GM10266 (cell line): Measurements from ENCODE around the gene NADK.
"Not testable (repeated sequence)": the region's sequence is repeated elsewhere in the genome, so short reads cannot be mapped to it uniquely, and the experiment has no call there.

Source experiments
- DNase-seq: peaks from one replicate; pipeline ENCODE4 v3.0.0; 2012; ENCODE audit errors: extremely low spot score
- TF ChIP-seq, protein P1 (sequence below): IDR thresholded peaks from 2 replicates; pipeline ENCODE4 v1.5.1; 2012; ENCODE audit warnings: mild to moderate bottlenecking, low read depth; ENCODE audit not compliant: control insufficient read depth, insufficient read depth; ENCODE audit errors: missing control alignments

Gene NADK

DNA sequence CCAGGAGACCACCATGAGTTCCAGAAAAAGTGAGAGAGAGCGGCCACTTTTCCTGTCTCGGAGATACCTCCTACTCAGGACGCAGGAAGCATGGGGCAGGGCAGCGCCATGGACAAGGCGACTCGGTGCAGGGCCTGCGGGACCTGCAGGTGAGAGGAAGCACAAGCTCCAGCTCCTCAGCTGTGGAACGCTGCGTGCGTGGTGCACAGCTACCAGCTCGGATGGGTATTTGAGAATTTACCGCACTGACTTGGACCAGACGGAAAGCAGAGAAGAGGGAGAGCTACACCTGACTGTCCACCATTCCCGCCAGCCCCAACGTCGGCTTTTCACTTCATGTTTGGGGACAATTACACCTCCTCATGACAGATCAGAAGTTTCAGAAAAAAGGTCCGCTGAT, 45.9 kb downstream of the NADK start:
- DNase-seq, result no peak
- TF ChIP-seq, protein P1, sequence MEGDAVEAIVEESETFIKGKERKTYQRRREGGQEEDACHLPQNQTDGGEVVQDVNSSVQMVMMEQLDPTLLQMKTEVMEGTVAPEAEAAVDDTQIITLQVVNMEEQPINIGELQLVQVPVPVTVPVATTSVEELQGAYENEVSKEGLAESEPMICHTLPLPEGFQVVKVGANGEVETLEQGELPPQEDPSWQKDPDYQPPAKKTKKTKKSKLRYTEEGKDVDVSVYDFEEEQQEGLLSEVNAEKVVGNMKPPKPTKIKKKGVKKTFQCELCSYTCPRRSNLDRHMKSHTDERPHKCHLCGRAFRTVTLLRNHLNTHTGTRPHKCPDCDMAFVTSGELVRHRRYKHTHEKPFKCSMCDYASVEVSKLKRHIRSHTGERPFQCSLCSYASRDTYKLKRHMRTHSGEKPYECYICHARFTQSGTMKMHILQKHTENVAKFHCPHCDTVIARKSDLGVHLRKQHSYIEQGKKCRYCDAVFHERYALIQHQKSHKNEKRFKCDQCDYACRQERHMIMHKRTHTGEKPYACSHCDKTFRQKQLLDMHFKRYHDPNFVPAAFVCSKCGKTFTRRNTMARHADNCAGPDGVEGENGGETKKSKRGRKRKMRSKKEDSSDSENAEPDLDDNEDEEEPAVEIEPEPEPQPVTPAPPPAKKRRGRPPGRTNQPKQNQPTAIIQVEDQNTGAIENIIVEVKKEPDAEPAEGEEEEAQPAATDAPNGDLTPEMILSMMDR, result no peak

DNA sequence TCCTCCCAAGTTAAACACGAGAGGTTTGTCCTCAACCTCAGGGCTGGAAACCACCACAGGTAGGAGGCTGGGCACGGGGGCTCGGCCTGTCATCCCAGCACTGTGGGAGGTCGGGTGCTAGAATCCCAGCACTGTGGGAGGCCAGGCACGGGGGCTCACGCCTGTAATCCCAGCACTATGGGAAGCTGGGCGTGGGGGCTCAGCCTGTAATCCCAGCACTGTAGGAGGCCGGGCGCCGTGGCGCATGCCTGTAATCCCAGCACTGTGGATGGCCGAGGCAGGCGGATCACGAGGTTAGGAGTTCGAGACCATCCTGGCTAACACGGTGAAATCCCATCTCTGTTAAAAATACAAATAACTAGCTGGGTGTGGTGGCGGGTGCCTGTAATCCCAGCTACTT, 47.4 kb downstream of the NADK start:
- TF ChIP-seq, protein P1, result no peak
- no peak for DNase-seq

DNA sequence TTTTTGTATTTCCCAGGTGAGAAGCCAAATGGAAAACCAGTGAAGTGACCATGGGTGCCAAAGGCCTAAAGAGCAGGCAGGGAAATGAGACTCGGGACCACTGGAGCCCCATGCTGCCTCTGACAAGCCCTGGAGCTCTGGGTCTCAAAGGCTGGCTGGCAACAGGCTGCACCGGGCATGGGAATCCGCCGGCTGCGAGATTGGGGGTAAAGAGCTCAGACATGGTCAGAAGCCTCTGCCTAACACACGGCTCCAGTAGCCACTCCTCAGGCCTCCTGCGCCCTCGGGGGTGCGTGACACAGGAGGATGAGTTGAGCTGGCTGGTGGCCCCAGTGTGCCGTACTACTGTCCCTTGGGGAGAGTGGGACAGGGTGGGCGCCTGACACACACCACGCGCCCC, 48.0 kb downstream of the NADK start:
- DNase-seq, result not testable (repeated sequence)

DNA sequence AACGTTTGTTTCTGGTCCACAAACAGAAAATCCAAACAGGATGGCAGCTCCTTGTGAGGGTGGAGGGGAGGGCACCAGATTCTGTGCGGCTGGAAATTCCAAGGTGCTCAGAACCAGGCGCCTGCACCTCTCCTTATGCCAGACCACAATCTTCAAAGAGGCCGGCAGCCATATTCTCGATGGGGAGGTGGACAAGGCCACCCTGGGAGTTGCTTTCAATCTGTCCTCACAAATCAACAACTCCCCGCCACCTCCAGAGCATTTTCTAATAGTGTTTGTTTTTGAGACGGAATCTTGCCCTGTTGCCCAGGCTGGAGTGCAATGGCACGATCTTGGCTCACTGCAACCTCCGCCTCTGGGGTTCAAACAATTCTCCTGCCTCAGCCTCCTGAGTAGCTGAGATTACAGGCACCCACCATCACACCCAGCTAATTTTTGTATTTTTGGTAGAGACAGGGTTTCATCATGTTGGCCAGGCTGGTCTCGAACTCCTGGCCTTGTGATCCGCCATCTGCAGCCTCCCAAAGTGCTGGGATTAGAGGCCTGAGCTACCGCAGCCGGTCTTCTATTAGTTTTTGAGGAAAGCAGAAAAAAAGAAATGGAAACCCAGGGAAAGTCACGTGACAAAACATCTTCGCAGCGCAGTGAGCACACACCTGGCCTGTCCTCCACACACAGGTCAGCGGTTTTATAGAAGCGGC, 49.0 kb downstream of the NADK start:
- DNase-seq, result not testable (repeated sequence)

DNA sequence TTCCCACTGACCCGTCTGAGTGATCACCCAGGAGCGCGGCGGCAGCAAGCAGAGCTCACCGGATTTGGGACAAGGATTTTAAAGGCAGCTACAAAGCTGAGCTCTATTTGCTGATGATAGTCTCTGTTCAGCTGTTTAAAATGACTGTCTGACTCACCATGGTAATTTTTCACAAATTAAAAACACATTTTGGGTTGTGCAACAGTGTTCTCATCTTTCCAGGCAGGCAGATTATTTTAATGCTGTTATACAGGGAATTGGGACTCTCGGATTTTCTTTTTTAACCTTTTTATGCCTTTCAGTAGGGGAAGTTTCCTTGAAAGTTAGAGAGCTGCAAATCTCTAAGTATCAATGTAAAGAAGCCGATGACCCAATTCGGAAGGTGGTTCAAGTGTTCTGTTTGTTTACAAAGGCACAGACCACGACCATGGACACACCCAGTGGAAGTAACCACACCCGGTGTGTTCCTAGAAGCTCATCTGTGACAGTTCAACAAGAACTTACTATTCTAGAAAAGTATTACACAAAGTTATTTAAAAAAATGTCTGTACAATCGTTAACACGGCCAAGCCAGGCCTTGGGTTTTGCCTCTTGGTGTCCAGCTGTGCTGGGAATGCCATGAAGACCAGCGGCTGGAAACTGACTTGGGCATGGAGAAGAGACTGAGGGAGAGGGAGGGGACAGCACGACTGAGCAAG, 49.8 kb downstream of the NADK start:
- not testable (repeated sequence) for DNase-seq

DNA sequence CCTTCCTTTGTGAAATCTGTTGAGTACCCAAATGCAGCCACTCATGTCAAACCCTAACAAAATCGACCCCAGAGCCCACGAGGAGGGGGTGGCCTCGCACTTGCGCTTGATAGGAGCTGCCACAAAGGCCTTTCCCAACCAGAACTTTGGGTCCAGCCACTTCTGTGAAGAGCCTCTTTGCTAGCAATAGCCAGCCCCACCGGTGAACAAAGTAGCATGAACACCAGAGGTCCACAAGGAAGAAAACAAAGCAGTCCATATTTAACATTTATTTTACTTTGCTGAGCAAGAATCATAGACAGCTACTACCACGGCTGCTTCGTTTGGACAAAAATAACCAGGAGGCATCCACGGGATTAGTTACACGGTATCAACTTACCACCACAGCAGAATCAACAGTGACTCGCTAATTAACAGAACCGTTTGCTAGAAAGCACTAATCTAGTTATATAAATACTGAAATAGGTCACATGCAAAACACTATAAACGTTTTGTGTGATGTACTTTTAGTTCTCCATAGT, 51.1 kb downstream of the NADK start:
- not testable (repeated sequence) for DNase-seq

DNA sequence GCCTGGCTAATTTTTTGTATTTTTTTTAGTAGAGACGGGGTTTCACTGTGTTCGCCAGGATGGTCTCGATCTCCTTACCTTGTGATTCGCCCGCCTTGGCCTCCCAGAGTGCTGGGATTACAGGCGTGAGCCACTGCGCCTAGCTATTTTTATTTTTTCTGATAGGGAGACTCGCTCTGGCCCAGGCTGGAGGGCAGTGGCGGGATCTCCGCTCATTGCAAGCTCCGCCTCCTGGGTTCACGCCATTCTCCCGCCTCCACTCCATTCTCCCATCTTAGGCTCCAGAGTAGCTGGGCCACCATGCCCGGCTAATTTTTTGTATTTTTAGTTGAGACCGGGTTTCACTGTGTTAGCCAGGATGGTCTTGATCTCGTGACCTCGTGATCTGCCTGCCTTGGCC, 52.2 kb downstream of the NADK start:
- not testable (repeated sequence) for DNase-seq

DNA sequence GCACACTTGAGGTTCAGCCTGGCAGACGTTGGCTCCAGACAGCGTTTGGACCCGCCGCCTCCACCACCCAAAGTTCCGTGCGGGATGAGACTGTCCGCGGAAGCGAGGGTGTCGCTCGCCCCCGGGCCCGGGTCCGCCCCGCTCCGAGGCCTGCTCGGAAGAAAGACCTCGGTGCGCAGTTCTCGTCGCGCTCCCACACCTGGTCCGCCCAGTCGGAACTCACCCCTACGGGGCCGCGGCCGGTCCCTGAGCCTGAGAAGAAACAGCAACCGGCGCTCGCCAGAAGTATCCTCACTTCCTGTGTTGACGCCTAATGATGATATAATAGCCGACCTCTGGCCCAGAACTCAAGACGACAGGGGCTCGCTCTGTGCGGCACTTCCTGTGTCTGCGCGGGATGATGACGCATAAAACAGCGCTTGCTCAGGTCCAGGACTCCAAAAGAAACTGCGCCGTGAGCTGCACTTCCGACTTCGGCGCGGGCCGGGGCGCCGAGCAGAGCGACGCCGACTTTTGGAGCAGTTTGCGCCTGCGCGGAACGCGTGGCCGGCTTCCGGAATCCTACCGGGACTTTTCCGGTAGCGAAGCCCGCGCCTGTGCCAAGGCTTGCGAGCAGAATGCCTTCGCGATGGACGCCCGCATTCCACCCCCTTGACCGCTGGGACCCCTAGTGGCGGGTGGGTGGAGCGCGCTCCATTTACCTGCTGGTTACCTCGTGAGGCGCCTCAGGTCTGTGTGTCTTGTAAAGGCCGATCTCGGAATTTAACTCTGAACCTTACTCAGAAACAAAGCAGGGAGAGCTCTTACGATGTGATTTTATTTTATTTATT, 54.0 kb downstream of the NADK start, which contains the start of gene CDK11A:
Gene CDK11A (minus strand): TSS at position 323 of the 830 bp plus-strand sequence. CDS start 1,539 bp downstream, outside the sequence.
- DNase-seq, result peak; percentile 85

DNA sequence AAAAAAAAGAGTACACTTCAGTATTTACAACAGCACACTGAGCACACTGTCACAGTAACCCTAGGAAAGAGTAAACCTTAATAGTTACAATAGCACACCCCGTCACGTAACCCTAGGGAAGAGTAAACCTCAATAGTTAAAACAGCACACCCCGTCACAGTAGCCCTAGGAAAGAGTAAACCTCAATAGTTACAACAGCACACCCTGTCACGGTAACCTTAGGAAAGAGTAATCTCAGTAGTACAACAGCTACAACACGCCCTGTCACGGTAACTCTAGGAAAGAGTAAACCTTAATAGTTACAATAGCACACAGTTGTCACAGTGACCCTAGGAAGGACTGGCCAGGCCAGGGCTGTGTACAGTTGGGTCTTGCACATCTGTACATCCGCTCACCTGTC, 57.1 kb downstream of the NADK start:
- TF ChIP-seq, protein P1, result no peak
- DNase-seq, result no peak

DNA sequence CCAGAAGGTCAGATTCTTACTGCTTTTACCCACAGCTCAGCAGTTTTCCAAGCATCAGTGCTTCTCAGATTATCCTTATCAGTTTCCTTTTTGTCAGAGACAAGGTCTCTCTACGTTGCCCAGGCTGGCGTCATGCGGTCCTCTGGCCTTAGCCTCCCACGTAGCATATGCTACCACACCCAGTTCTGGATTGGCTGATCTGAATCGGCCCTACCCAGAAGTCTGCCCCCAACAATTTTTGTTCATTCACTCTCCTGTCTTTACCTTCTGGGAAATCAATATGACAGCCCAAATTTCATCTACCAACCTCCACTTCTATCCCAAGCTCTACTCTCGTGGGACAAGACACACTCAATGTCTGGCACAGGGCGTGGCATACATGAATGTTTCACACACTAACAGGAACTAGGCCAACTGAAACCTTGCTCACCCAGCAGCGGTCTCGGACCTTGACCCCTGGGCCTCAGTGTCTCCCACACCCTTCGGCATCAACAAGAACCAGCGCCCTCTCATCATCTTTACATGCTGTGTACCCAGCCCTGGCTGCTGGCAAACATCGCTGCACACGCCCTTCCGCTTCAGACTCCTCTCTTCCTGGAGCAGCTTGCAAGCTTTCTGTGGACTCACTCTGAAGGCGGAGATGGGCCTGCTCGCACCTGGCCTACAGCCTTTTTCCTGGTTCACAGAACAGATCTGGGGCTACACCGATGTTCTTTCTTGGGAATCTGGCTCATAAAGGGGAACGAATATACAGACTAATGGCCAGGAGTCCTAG, 63.0 kb downstream of the NADK start:
- DNase-seq, result not testable (repeated sequence)

DNA sequence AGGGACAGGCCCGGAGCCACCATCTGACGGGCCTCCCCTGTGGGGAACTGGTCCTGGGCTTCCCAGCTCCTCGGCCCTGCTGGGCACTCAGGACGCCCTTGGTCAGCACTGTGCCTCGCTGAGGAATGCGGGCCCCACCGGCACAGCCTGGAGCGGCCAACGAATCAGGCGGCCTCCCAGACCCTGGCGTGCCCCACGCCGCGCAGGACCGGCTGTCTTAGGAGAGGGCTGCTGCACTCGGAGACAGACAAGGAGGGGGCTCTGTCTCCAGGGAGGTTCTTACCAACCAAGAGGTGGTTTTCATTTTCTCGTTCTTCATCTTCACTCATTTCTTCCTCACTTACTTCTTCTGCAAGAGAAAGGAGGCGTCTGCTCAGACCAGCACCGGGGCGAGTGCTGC, 70.4 kb downstream of the NADK start:
- DNase-seq, result not testable (repeated sequence)

DNA sequence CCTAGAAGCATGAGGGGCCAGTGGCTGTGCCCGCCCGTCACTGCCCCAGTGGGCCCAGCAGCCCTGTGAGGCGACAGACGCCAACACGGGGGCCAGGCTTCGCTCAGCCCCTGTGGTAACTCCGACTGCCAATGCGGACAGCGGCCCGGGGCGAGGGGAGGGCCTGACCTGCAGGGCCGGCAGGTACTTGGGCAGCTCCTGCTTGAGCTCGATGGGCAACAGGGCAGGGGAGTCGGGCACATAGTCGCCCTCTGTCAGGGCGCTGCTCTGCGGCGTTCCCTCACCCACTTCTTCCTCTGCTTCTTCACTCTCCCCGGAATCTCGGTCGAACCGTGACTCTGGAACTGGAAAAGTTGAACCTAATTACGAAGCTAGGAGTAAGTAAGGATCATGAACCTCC, 71.0 kb downstream of the NADK start:
- DNase-seq, result not testable (repeated sequence)

DNA sequence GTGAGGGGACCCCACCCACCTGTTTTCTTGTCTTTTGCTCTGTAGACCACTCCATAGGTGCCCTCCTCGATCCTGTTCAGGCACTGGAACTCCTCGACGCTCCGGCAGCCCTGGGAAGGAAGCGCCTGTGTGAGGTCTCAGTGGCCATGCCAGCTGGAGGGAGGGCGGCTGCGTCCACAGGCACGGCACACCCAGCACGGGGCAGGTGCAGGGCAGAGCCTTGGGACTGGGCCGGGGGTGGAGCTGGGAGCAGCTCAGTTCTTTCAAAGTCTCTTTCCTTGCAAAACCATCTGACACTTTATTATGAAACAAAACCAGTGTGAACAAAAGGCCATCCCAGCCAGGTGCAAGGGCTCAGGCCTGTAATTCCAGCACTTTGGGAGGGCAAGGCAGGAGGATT, 72.6 kb downstream of the NADK start:
- not testable (repeated sequence) for DNase-seq

DNA sequence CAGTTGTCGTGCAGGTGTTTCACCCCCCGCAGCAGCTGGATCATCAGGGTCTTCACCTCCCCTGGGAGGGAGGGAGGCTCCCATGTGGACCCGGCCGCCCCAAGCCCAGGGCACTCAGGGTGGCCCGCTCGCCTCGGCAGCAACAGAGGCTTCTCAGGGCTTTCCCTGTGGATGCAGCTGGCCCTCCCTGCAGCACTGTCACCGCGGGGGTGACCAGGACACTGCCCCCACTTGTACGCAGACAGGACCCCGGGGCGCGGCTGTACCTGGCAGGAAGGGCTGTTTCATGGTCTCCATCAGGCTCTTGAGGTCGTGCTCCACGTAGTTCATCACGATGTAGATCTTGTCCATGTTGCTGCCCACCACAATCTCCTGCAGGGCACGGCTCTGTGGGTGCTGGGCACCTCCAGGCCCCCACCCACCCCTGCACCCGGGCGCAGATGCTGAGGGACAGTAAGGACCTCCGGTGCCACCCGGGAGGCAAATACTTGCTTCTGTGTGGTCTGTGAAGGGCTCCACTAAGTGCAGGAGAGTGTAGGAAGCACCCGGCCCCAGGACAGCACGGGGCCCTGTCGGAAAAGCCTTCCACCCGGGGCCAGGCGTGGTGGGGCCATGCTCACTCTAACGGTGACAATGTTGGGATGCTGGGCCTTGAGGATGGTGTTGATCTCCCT, 73.8 kb downstream of the NADK start:
- DNase-seq, result not testable (repeated sequence)
